Activated CD8-positive, alpha-beta memory T cell treated with anti-CD3 and anti-CD28 coated beads for 24 hours (primary cell): ENCODE data around the gene GABRD.

ENCODE experiments used
- DNase-seq: peaks from one replicate; pipeline ENCODE4 v3.0.0-alpha.2; 2020

GABRD gene

GRCh38 chr1:2019571-2020309, 595 bp downstream of the GABRD start:
- DNase-seq, result no peak

- no peak for DNase-seq
These were observed 1.1 kb downstream of the GABRD start for GRCh38 chr1:2020310-2020655.

- no peak for DNase-seq
These were observed 2.4 kb downstream of the GABRD start for GRCh38 chr1:2021550-2021949.

- no peak for DNase-seq
These were observed 3.1 kb downstream of the GABRD start for GRCh38 chr1:2022063-2022770.

GRCh38 chr1:2023187-2023586, 4.0 kb downstream of the GABRD start:
- DNase-seq, result no peak

GRCh38 chr1:2024451-2024850, 5.3 kb downstream of the GABRD start:
- no peak for DNase-seq

- no peak for DNase-seq
These were observed 5.7 kb downstream of the GABRD start for GRCh38 chr1:2024887-2025286.

GRCh38 chr1:2025491-2025981, 6.4 kb downstream of the GABRD start:
- DNase-seq, result no peak

GRCh38 chr1:2027961-2028583, 8.9 kb downstream of the GABRD start:
- no peak for DNase-seq

- no peak for DNase-seq
These were observed 9.9 kb downstream of the GABRD start for GRCh38 chr1:2028870-2029560.

- no peak for DNase-seq
These were observed 10.4 kb downstream of the GABRD start for GRCh38 chr1:2029561-2029960.

- no peak for DNase-seq
These were observed 11.1 kb downstream of the GABRD start for GRCh38 chr1:2030076-2030871.

GRCh38 chr1:2031546-2032540, 12.7 kb downstream of the GABRD start:
- DNase-seq, result no peak

- no peak for DNase-seq
These were observed 13.6 kb downstream of the GABRD start for GRCh38 chr1:2032737-2033136.

GRCh38 chr1:2033165-2033564, 14.0 kb downstream of the GABRD start:
- no peak for DNase-seq

GRCh38 chr1:2036287-2036686, 17.1 kb downstream of the GABRD start:
- no peak for DNase-seq

- no peak for DNase-seq
These were observed 18.3 kb downstream of the GABRD start for GRCh38 chr1:2037314-2037979.

GRCh38 chr1:2038229-2038628, 19.1 kb downstream of the GABRD start:
- DNase-seq, result no peak

- DNase-seq, result no peak
These were observed 20.1 kb downstream of the GABRD start for GRCh38 chr1:2039251-2039650.

- no peak for DNase-seq
These were observed 22.2 kb downstream of the GABRD start for GRCh38 chr1:2041305-2041704.

- no peak for DNase-seq
These were observed 22.7 kb downstream of the GABRD start for GRCh38 chr1:2041887-2042286.
